MM.1S (cell line): ENCODE measurements around the gene CASZ1.

ENCODE experiments used
- CTCF ChIP-seq: fragments of 300-600 bp; sonication (generic); IDR thresholded peaks from 2 replicates; pipeline ENCODE4 v1.5.1; 2016; ENCODE audit warnings: antibody characterized with exemption, low read length, mixed read lengths
- EZH2 ChIP-seq: fragments of 300-600 bp; sonication (generic); optimal IDR thresholded peaks from 2 replicates; pipeline ENCODE3; 2017; ENCODE audit warnings: low read depth, mild to moderate bottlenecking, antibody characterized with exemption, low read length, mixed read lengths
- EZH2phosphoT487 ChIP-seq: fragments of 300-600 bp; sonication (generic); IDR thresholded peaks from 2 replicates; pipeline ENCODE4 v1.6.1; 2018; ENCODE audit warnings: antibody characterized with exemption, low read length

DNA sequence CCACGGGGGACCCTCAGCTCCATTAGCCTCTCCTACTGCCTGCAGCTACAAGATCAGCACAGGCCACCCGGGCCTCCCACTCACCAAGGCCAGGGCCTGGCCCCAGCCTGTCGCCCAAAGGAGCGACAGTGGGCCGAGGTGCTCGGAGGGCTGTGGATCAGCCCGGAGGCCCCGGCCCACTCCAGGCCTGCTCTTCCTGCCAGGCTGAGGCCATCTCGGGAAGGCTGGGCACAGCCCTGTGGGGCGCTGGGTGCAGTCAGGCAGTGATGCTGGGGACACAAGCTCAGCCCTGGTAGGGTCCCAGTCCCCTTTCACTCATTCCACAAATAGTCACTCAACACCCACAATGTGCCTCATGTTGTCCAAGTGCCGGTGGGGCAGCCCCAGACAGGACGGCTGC, 58.8 kb downstream of the CASZ1 start:
- TF ChIP-seq EZH2 (no peak), CTCF (no peak), EZH2phosphoT487 (no peak)
